A204.1 (cell line): ENCODE data around the gene RPS10.
"Not testable (repeated sequence)": the region's sequence is repeated elsewhere in the genome, so short reads cannot be mapped to it uniquely, and the experiment has no call there.

Source experiments
- FAIRE-seq: peaks from 2 replicates; lab custom pipeline; 2012; peaks lifted over from hg19 to GRCh38; lab: Jason Lieb, UNC

Gene RPS10

GRCh38 chr6:34392497-34393190, 33.2 kb downstream of the RPS10 start, which contains the start of gene NUDT3:
Gene NUDT3 (minus strand): TSS chr6:34392669. CDS start chr6:34392362, 307 bp downstream.
- no peak for FAIRE-seq

- no peak for FAIRE-seq
Measured at GRCh38 chr6:34391786-34392496, 33.9 kb downstream of the RPS10 start.

GRCh38 chr6:34391473-34391785, 34.4 kb downstream of the RPS10 start:
- FAIRE-seq = no peak

- FAIRE-seq = no peak
Measured at GRCh38 chr6:34390531-34391472, 35.1 kb downstream of the RPS10 start.

GRCh38 chr6:34389034-34389433, 36.8 kb downstream of the RPS10 start:
- no peak for FAIRE-seq

- FAIRE-seq = no peak
Measured at GRCh38 chr6:34388421-34388820, 37.4 kb downstream of the RPS10 start.

- FAIRE-seq = no peak
Measured at GRCh38 chr6:34386316-34387137, 39.3 kb downstream of the RPS10 start.

GRCh38 chr6:34385793-34386195, 40.1 kb downstream of the RPS10 start:
- no peak for FAIRE-seq

GRCh38 chr6:34384321-34385153, 41.3 kb downstream of the RPS10 start:
- FAIRE-seq = no peak

- FAIRE-seq = no peak
Measured at GRCh38 chr6:34383656-34384320, 42.1 kb downstream of the RPS10 start.

- no peak for FAIRE-seq
Measured at GRCh38 chr6:34383161-34383631, 42.7 kb downstream of the RPS10 start.

GRCh38 chr6:34381081-34381480, 44.8 kb downstream of the RPS10 start:
- FAIRE-seq = no peak

GRCh38 chr6:34378470-34378869, 47.4 kb downstream of the RPS10 start:
- no peak for FAIRE-seq

- FAIRE-seq = no peak
Measured at GRCh38 chr6:34377984-34378383, 47.9 kb downstream of the RPS10 start.

- FAIRE-seq = not testable (repeated sequence)
Measured at GRCh38 chr6:34377571-34377970, 48.3 kb downstream of the RPS10 start.

GRCh38 chr6:34375833-34376232, 50.0 kb downstream of the RPS10 start:
- FAIRE-seq = no peak

GRCh38 chr6:34374508-34374907, 51.4 kb downstream of the RPS10 start:
- no peak for FAIRE-seq

GRCh38 chr6:34374069-34374468, 51.8 kb downstream of the RPS10 start:
- FAIRE-seq = no peak

GRCh38 chr6:34373511-34373910, 52.4 kb downstream of the RPS10 start:
- FAIRE-seq = no peak

GRCh38 chr6:34371865-34372264, 54.0 kb downstream of the RPS10 start:
- FAIRE-seq = not testable (repeated sequence)
